ENCODE measurements around the gene HSD11B1L.
"Not testable (repeated sequence)": the region's sequence is repeated elsewhere in the genome, so short reads cannot be mapped to it uniquely, and the experiment has no call there.

Gene HSD11B1L

GRCh38 chr19:5686326-5686646 is 5.5 kb downstream of the HSD11B1L start:
- WGBS, 2 experiments: 60 to 65% methylated on average over 16 of the region's 16 CpGs
- Histone ChIP-seq H3K27ac (ENCODE audit: insufficient read depth, low read depth, low read length, poor library complexity, severe bottlenecking) (peak overlapping the region; percentile 23), H3K4me1 (ENCODE audit: control insufficient read depth, insufficient read depth, low read length) (peaks cover 12% of the 10 kb centered on the region), H3K27me3 (ENCODE audit: control insufficient read depth, insufficient read depth, low read length, poor library complexity, severe bottlenecking) (no peaks in the 10 kb centered on the region), H3K9me3 (ENCODE audit: control insufficient read depth, low read length) (no peaks in the 10 kb centered on the region), H3K4me3 (ENCODE audit: insufficient read depth, low read depth, low read length) (peak overlapping the region; percentile 62), H3K36me3 (ENCODE audit: control insufficient read depth, insufficient read depth, low read length) (no peaks in the 10 kb centered on the region)

GRCh38 chr19:5686647-5687359 is 6.0 kb downstream of the HSD11B1L start:
- 1% methylated on average over 59 of the region's 59 CpGs for WGBS, 2 experiments
- H3K36me3 ChIP-seq (ENCODE audit: control insufficient read depth, insufficient read depth, low read length): no peaks in the 10 kb centered on the region
- H3K27me3 ChIP-seq (ENCODE audit: control insufficient read depth, insufficient read depth, low read length, poor library complexity, severe bottlenecking): no peaks in the 10 kb centered on the region
- peaks cover 7% of the 10 kb centered on the region for H3K4me1 ChIP-seq (ENCODE audit: control insufficient read depth, insufficient read depth, low read length)
- no peaks in the 10 kb centered on the region for H3K9me3 ChIP-seq (ENCODE audit: control insufficient read depth, low read length)
- peak overlapping the region; percentile 23 for H3K27ac ChIP-seq (ENCODE audit: insufficient read depth, low read depth, low read length, poor library complexity, severe bottlenecking)
- peak overlapping the region; percentile 62 for H3K4me3 ChIP-seq (ENCODE audit: insufficient read depth, low read depth, low read length)

GRCh38 chr19:5687360-5688198 is 6.8 kb downstream of the HSD11B1L start:
- Histone ChIP-seq H3K27ac (ENCODE audit: insufficient read depth, low read depth, low read length, poor library complexity, severe bottlenecking) (no peak overlapping the region), H3K4me1 (ENCODE audit: control insufficient read depth, insufficient read depth, low read length) (no peaks in the 10 kb centered on the region), H3K27me3 (ENCODE audit: control insufficient read depth, insufficient read depth, low read length, poor library complexity, severe bottlenecking) (no peaks in the 10 kb centered on the region), H3K9me3 (ENCODE audit: control insufficient read depth, low read length) (no peaks in the 10 kb centered on the region), H3K4me3 (ENCODE audit: insufficient read depth, low read depth, low read length) (peak overlapping the region; percentile 6), H3K36me3 (ENCODE audit: control insufficient read depth, insufficient read depth, low read length) (peaks cover 5% of the 10 kb centered on the region)
- WGBS, 2 experiments: 75% methylated on average over 76 of the region's 76 CpGs

- peaks cover 13% of the 10 kb centered on the region for H3K36me3 ChIP-seq (ENCODE audit: control insufficient read depth, insufficient read depth, low read length)
- H3K27ac ChIP-seq (ENCODE audit: insufficient read depth, low read depth, low read length, poor library complexity, severe bottlenecking); H3K4me1 ChIP-seq (ENCODE audit: control insufficient read depth, insufficient read depth, low read length); H3K27me3 ChIP-seq (ENCODE audit: control insufficient read depth, insufficient read depth, low read length, poor library complexity, severe bottlenecking); H3K4me3 ChIP-seq (ENCODE audit: insufficient read depth, low read depth, low read length); H3K9me3 ChIP-seq (ENCODE audit: control insufficient read depth, low read length): not testable (repeated sequence)
- WGBS, 2 experiments: 94 to 95% methylated on average over 13 of the region's 13 CpGs
Measured at GRCh38 chr19:5688262-5688881, 7.5 kb downstream of the HSD11B1L start.

GRCh38 chr19:5690125-5690954 is 9.5 kb downstream of the HSD11B1L start, which contains the start of gene RPL36:
TSS of gene RPL36 (plus strand) at chr19:5690295. CDS start at chr19:5690508, 213 bp downstream.
- 0 to 1% methylated on average over 73 of the region's 73 CpGs for WGBS, 2 experiments
- H3K27ac ChIP-seq (ENCODE audit: insufficient read depth, low read depth, low read length, poor library complexity, severe bottlenecking): peak within 1 kb of the TSS; percentile 96
- H3K36me3 ChIP-seq (ENCODE audit: control insufficient read depth, insufficient read depth, low read length): peaks cover 19% of the 10 kb centered on the region
- H3K4me3 ChIP-seq (ENCODE audit: insufficient read depth, low read depth, low read length): peak within 1 kb of the TSS; percentile 100
- no peaks in the 10 kb centered on the region for H3K9me3 ChIP-seq (ENCODE audit: control insufficient read depth, low read length)
- H3K27me3 ChIP-seq (ENCODE audit: control insufficient read depth, insufficient read depth, low read length, poor library complexity, severe bottlenecking): no peaks in the 10 kb centered on the region
- no peaks in the 10 kb centered on the region for H3K4me1 ChIP-seq (ENCODE audit: control insufficient read depth, insufficient read depth, low read length)

GRCh38 chr19:5690955-5691821 is 10.4 kb downstream of the HSD11B1L start:
- Histone ChIP-seq H3K27ac (ENCODE audit: insufficient read depth, low read depth, low read length, poor library complexity, severe bottlenecking) (peak overlapping the region; percentile 96), H3K36me3 (ENCODE audit: control insufficient read depth, insufficient read depth, low read length) (peaks cover 22% of the 10 kb centered on the region), H3K27me3 (ENCODE audit: control insufficient read depth, insufficient read depth, low read length, poor library complexity, severe bottlenecking) (no peaks in the 10 kb centered on the region), H3K9me3 (ENCODE audit: control insufficient read depth, low read length) (no peaks in the 10 kb centered on the region), H3K4me3 (ENCODE audit: insufficient read depth, low read depth, low read length) (peak overlapping the region; percentile 100), H3K4me1 (ENCODE audit: control insufficient read depth, insufficient read depth, low read length) (no peaks in the 10 kb centered on the region)
- WGBS, 2 experiments: 12 to 15% methylated on average over 54 of the region's 54 CpGs

GRCh38 chr19:5691822-5692722 is 11.2 kb downstream of the HSD11B1L start:
- Histone ChIP-seq H3K36me3 (ENCODE audit: control insufficient read depth, insufficient read depth, low read length) (peaks cover 27% of the 10 kb centered on the region), H3K9me3 (ENCODE audit: control insufficient read depth, low read length) (no peaks in the 10 kb centered on the region), H3K4me1 (ENCODE audit: control insufficient read depth, insufficient read depth, low read length) (no peaks in the 10 kb centered on the region), H3K27me3 (ENCODE audit: control insufficient read depth, insufficient read depth, low read length, poor library complexity, severe bottlenecking) (no peaks in the 10 kb centered on the region), H3K4me3 (ENCODE audit: insufficient read depth, low read depth, low read length) (peak overlapping the region; percentile 100), H3K27ac (ENCODE audit: insufficient read depth, low read depth, low read length, poor library complexity, severe bottlenecking) (no peak overlapping the region)
- 93% methylated on average over 42 of the region's 42 CpGs for WGBS, 2 experiments

GRCh38 chr19:5692723-5693194 is 11.9 kb downstream of the HSD11B1L start:
- no peak overlapping the region for H3K4me3 ChIP-seq (ENCODE audit: insufficient read depth, low read depth, low read length)
- H3K27ac ChIP-seq (ENCODE audit: insufficient read depth, low read depth, low read length, poor library complexity, severe bottlenecking): peak overlapping the region; percentile 8
- no peaks in the 10 kb centered on the region for H3K9me3 ChIP-seq (ENCODE audit: control insufficient read depth, low read length)
- H3K27me3 ChIP-seq (ENCODE audit: control insufficient read depth, insufficient read depth, low read length, poor library complexity, severe bottlenecking): no peaks in the 10 kb centered on the region
- H3K4me1 ChIP-seq (ENCODE audit: control insufficient read depth, insufficient read depth, low read length): no peaks in the 10 kb centered on the region
- 91 to 93% methylated on average over 7 of the region's 7 CpGs for whole genome bisulfite sequencing, 2 experiments
- H3K36me3 ChIP-seq (ENCODE audit: control insufficient read depth, insufficient read depth, low read length): peaks cover 27% of the 10 kb centered on the region
